ENCODE measurements around the gene DCC.

Gene DCC

GRCh38 chr18:52376104-52376503 is 36.1 kb downstream of the DCC start:
- Histone ChIP-seq H4K20me1 (ENCODE audit: insufficient read depth) (no peaks in the 10 kb centered on the region), H3K79me2 (ENCODE audit: insufficient read depth, low read depth) (no peaks in the 10 kb centered on the region), H3K27me3 (ENCODE audit: insufficient read depth, low read depth) (no peaks in the 10 kb centered on the region), H3K36me3 (ENCODE audit: insufficient read depth) (no peaks in the 10 kb centered on the region), H3K4me1 (ENCODE audit: low read depth, poor library complexity, severe bottlenecking) (no peaks in the 10 kb centered on the region), H3K4me2 (no peak overlapping the region), H3K27ac (no peak overlapping the region), H2AFZ (ENCODE audit: low read depth) (no peak overlapping the region), H3K4me3 (IDR thresholded peaks at IDR 0.05; ENCODE audit: insufficient read depth, low read depth, low read length) (no peak overlapping the region), H3K9ac (no peak overlapping the region)
- no peak for TF ChIP-seq CTCF (conservative IDR thresholded peaks at IDR 0.05; ENCODE audit: low read depth, low read length)

- Histone ChIP-seq H3K4me2 (no peak overlapping the region), H4K20me1 (ENCODE audit: insufficient read depth) (no peaks in the 10 kb centered on the region), H2AFZ (ENCODE audit: low read depth) (no peak overlapping the region), H3K36me3 (ENCODE audit: insufficient read depth) (no peaks in the 10 kb centered on the region), H3K79me2 (ENCODE audit: insufficient read depth, low read depth) (no peaks in the 10 kb centered on the region), H3K27me3 (ENCODE audit: insufficient read depth, low read depth) (no peaks in the 10 kb centered on the region), H3K27ac (no peak overlapping the region), H3K4me3 (IDR thresholded peaks at IDR 0.05; ENCODE audit: insufficient read depth, low read depth, low read length) (no peak overlapping the region), H3K9ac (no peak overlapping the region), H3K4me1 (ENCODE audit: low read depth, poor library complexity, severe bottlenecking) (no peaks in the 10 kb centered on the region)
- TF ChIP-seq CTCF (conservative IDR thresholded peaks at IDR 0.05; ENCODE audit: low read depth, low read length) = no peak
Measured at GRCh38 chr18:52377094-52377493, 37.1 kb downstream of the DCC start.

GRCh38 chr18:52386306-52386705 is 46.3 kb downstream of the DCC start:
- Histone ChIP-seq H3K4me2 (peak overlapping the region; percentile 33), H3K9ac (no peak overlapping the region), H3K27me3 (ENCODE audit: insufficient read depth, low read depth) (no peaks in the 10 kb centered on the region), H3K27ac (no peak overlapping the region), H3K4me1 (ENCODE audit: low read depth, poor library complexity, severe bottlenecking) (peaks cover 65% of the 10 kb centered on the region), H3K79me2 (ENCODE audit: insufficient read depth, low read depth) (no peaks in the 10 kb centered on the region), H3K4me3 (IDR thresholded peaks at IDR 0.05; ENCODE audit: insufficient read depth, low read depth, low read length) (no peak overlapping the region), H4K20me1 (ENCODE audit: insufficient read depth) (no peaks in the 10 kb centered on the region), H2AFZ (ENCODE audit: low read depth) (no peak overlapping the region), H3K36me3 (ENCODE audit: insufficient read depth) (no peaks in the 10 kb centered on the region)
- TF ChIP-seq CTCF (conservative IDR thresholded peaks at IDR 0.05; ENCODE audit: low read depth, low read length) = no peak

- H3K4me3 ChIP-seq (IDR thresholded peaks at IDR 0.05; ENCODE audit: insufficient read depth, low read depth, low read length) = no peak overlapping the region
- no peaks in the 10 kb centered on the region for H3K36me3 ChIP-seq (ENCODE audit: insufficient read depth)
- H3K27ac ChIP-seq = no peak overlapping the region
- peak overlapping the region; percentile 33 for H3K4me2 ChIP-seq
- H2AFZ ChIP-seq (ENCODE audit: low read depth) = peak overlapping the region; percentile 6; the same call in 1 of the 2 replicates
- no peak for TF ChIP-seq CTCF (conservative IDR thresholded peaks at IDR 0.05; ENCODE audit: low read depth, low read length)
- H3K4me1 ChIP-seq (ENCODE audit: low read depth, poor library complexity, severe bottlenecking) = peaks cover 73% of the 10 kb centered on the region
- H3K9ac ChIP-seq = no peak overlapping the region
- H3K27me3 ChIP-seq (ENCODE audit: insufficient read depth, low read depth) = no peaks in the 10 kb centered on the region
- H3K79me2 ChIP-seq (ENCODE audit: insufficient read depth, low read depth) = no peaks in the 10 kb centered on the region
- no peaks in the 10 kb centered on the region for H4K20me1 ChIP-seq (ENCODE audit: insufficient read depth)
Measured at GRCh38 chr18:52387175-52387574, 47.2 kb downstream of the DCC start.

All from KMS-11 (cell line).